Smooth muscle cell (in vitro differentiated cells): Measurements from ENCODE around the gene LRP2. TPM values are rescaled to one million over a fixed set of nuclear protein-coding genes. Genes with fewer than 3 reads are reported as not detected.

Experiments used
- DNase-seq: peaks from one replicate; lab custom pipeline; 2025; ENCODE audit not compliant: unreplicated experiment; lab: John Stamatoyannopoulos, UW
- H2AFZ ChIP-seq: fragments of 200-600 bp; sonication (generic); 2 replicates; pipeline ENCODE4 v1.6.0; 2016; ENCODE audit warnings: antibody characterized with exemption, low read depth, mild to moderate bottlenecking
- H3F3A ChIP-seq: fragments of 200-600 bp; sonication (generic); 2 replicates; pipeline ENCODE4 v1.6.0; 2017; ENCODE audit warnings: antibody characterized with exemption, low read depth
- H3K27ac ChIP-seq: fragments of 200-600 bp; sonication (generic); 2 replicates; pipeline ENCODE4 v1.5.1; 2016; ENCODE audit warnings: low read depth, mild to moderate bottlenecking
- H3K27me3 ChIP-seq: fragments of 200-600 bp; sonication (generic); 2 replicates; pipeline ENCODE4 v1.6.1; 2016; ENCODE audit warnings: low read depth, mild to moderate bottlenecking
- H3K36me3 ChIP-seq: fragments of 200-600 bp; sonication (generic); 2 replicates; pipeline ENCODE4 v1.5.1; 2016; ENCODE audit warnings: low read depth
- H3K4me1 ChIP-seq: fragments of 200-600 bp; sonication (generic); 2 replicates; pipeline ENCODE4 v1.5.1; 2016; ENCODE audit warnings: low read depth
- H3K4me2 ChIP-seq: fragments of 200-600 bp; sonication (generic); 2 replicates; pipeline ENCODE4 v1.6.0; 2016; ENCODE audit warnings: mild to moderate bottlenecking
- H3K4me3 ChIP-seq: fragments of 200-600 bp; sonication (generic); 2 replicates; pipeline ENCODE4 v1.5.1; 2016; ENCODE audit warnings: mild to moderate bottlenecking
- H3K79me2 ChIP-seq: fragments of 200-600 bp; sonication (generic); 2 replicates; pipeline ENCODE4 v1.6.0; 2016; ENCODE audit warnings: low read depth, mild to moderate bottlenecking
- H3K9ac ChIP-seq: fragments of 200-600 bp; sonication (generic); 2 replicates; pipeline ENCODE4 v1.6.0; 2016; ENCODE audit warnings: low read depth
- H3K9me3 ChIP-seq: fragments of 200-600 bp; sonication (generic); replicated peaks from 2 replicates; pipeline ENCODE4 v1.5.1; 2016; ENCODE audit warnings: low read depth
- H4K20me1 ChIP-seq: fragments of 200-600 bp; sonication (generic); 2 replicates; pipeline ENCODE4 v1.6.0; 2016; ENCODE audit warnings: low read depth
- CTCF ChIP-seq: fragments of 200-600 bp; sonication (generic); IDR thresholded peaks from 2 replicates; pipeline ENCODE4 v1.5.1; 2017; ENCODE audit warnings: borderline replicate concordance, mild to moderate bottlenecking, antibody characterized with exemption; ENCODE audit not compliant: insufficient read depth, poor library complexity, severe bottlenecking
- WGBS: methylation state at CpG from one replicate; pipeline ENCODE4 v1.1.7; 2016; ENCODE audit warnings: low lambda C conversion rate; 5-methylcytosine and 5-hydroxymethylcytosine counted together
- polyA plus RNA-seq: library from polyadenylated mRNA; unstranded; fragments of >200 nt; fragmentation: Nextera tagmentation; extraction: Ambion mirVana; gene quantifications from 2 replicates; pipeline ENCODE4 v1.2.1, GENCODE V29; 2016
- total RNA-seq: library from RNA; depleted of rRNA; stranded (reverse); fragments of >200 nt; gene quantifications from 2 replicates; pipeline ENCODE4 v1.2.3, GENCODE V29; 2014

Gene LRP2
- total and polyA plus RNA-seq, 2 experiments from 2014 or later: 2.7 TPM; not detected in 1

DNA sequence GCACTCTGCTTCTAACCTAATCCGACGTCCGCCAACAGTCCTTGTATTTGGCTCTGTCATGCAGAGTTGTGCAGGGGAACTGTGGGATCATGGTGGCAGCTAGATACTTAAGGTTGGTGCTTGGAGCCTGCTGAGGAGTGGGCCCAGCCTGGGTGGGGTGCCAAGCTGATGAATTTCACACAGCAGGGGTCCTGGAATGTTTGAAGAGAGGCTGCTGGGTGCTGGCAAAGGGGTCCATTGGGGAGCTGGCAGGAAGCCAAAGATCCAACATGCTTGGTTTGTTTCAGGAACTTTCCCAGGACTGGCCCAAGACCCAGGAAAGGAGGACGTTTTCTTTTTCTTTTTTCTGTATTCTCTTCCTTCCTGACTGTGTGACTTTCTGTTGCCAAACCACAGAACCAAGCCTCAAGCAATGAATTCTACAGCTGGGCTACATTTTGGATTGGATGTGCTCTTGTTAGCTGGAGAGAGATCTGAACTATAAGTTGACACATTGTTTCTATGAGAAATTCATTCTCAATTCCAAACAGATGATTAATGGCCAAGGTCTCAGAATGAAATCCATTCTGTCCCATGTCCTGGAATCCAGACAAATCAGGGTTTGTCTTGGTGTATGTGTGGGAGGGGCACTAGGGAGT, 243.1 kb downstream of the LRP2 start:
- DNase-seq: no peak
- 75% methylated on average over 4 of the region's 4 CpGs for WGBS
- no peak overlapping the region for H3K4me3 ChIP-seq
- TF ChIP-seq CTCF: no peak
- H3K4me1 ChIP-seq: no peaks in the 10 kb centered on the region
- H3K27me3 ChIP-seq: peaks cover 35% of the 10 kb centered on the region
- H3F3A ChIP-seq: no peaks in the 10 kb centered on the region
- no peaks in the 10 kb centered on the region for H3K36me3 ChIP-seq
- H2AFZ ChIP-seq: no peak overlapping the region
- no peak overlapping the region for H3K4me2 ChIP-seq
- H3K9ac ChIP-seq: no peak overlapping the region
- H3K9me3 ChIP-seq: no peaks in the 10 kb centered on the region
- H3K79me2 ChIP-seq: no peaks in the 10 kb centered on the region
- no peaks in the 10 kb centered on the region for H4K20me1 ChIP-seq
- H3K27ac ChIP-seq: no peak overlapping the region

- no peak overlapping the region for H3K9ac ChIP-seq
- no peak for TF ChIP-seq CTCF
- no peaks in the 10 kb centered on the region for H3K4me1 ChIP-seq
- H3K4me3 ChIP-seq: no peak overlapping the region
- H3K27me3 ChIP-seq: peaks cover 28% of the 10 kb centered on the region
- WGBS: 53% methylated on average over 2 of the region's 2 CpGs
- no peak overlapping the region for H3K4me2 ChIP-seq
- H3K79me2 ChIP-seq: no peaks in the 10 kb centered on the region
- H3F3A ChIP-seq: no peaks in the 10 kb centered on the region
- H3K9me3 ChIP-seq: no peaks in the 10 kb centered on the region
- H3K36me3 ChIP-seq: no peaks in the 10 kb centered on the region
- no peak overlapping the region for H3K27ac ChIP-seq
- no peaks in the 10 kb centered on the region for H4K20me1 ChIP-seq
- no peak overlapping the region for H2AFZ ChIP-seq
- no peak for DNase-seq
Observed at GRCh38 chr2:169118060-169118459, 244.3 kb downstream of the LRP2 start.

- Histone ChIP-seq H3K36me3 (no peaks in the 10 kb centered on the region), H3K27me3 (peaks cover 22% of the 10 kb centered on the region), H3K9me3 (no peaks in the 10 kb centered on the region), H3F3A (no peaks in the 10 kb centered on the region), H3K4me1 (no peaks in the 10 kb centered on the region), H2AFZ (no peak overlapping the region), H3K4me2 (no peak overlapping the region), H3K79me2 (no peaks in the 10 kb centered on the region), H3K9ac (no peak overlapping the region), H3K4me3 (no peak overlapping the region), H4K20me1 (no peaks in the 10 kb centered on the region), H3K27ac (no peak overlapping the region)
- DNase-seq: no peak
- no peak for TF ChIP-seq CTCF
Observed at GRCh38 chr2:169116993-169117392, 245.3 kb downstream of the LRP2 start.

DNA sequence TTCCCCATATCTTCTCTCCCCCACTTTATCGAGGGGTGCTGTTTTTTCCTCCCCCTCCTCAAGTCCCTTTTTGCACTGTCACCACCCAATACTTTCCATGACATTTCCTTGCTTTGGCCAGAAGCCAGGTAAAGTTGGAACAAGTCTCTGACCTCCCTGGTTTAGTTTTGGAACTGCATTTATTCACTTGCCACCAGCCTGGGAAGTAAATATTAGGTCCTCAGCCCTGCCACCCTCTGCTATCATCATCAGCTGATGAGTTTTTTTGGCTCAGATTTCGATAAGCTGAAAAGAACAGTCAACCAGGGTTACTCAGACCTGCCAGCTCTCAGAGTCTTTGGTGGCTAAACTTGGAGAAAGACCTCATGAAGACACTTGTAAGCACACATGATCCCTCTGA, 246.0 kb downstream of the LRP2 start:
- Histone ChIP-seq H3K4me3 (no peak overlapping the region), H3K4me2 (no peak overlapping the region), H3K9ac (no peak overlapping the region), H3K79me2 (no peaks in the 10 kb centered on the region), H3K27ac (no peak overlapping the region), H4K20me1 (no peaks in the 10 kb centered on the region), H3K4me1 (no peaks in the 10 kb centered on the region), H3K9me3 (no peaks in the 10 kb centered on the region), H3F3A (no peaks in the 10 kb centered on the region), H3K36me3 (no peaks in the 10 kb centered on the region), H2AFZ (no peak overlapping the region), H3K27me3 (peaks cover 25% of the 10 kb centered on the region)
- TF ChIP-seq CTCF: no peak
- DNase-seq: no peak
- WGBS: 89% methylated on average over 2 of the region's 2 CpGs
